ENCODE data around the gene PPP1R7. TPM values are rescaled to one million over a fixed set of nuclear protein-coding genes. Genes with fewer than 3 reads are reported as not detected.

PPP1R7 gene
- total RNA-seq, 1 experiment from 2014 or later, result 43.9 TPM

GRCh38 chr2:241200822-241201395 is 50.6 kb downstream of the PPP1R7 start:
- no TSS peak for BruUV-seq (replicated peaks)
- no peaks in the 10 kb centered on the region for H3K36me3 Mint-ChIP-seq (ENCODE audit: insufficient read depth, unreplicated experiment)
- no peaks in the 10 kb centered on the region for H3K9me3 Mint-ChIP-seq (ENCODE audit: unreplicated experiment)
- ChIA-PET CTCF (no interaction called here), POLR2A (interaction anchor here (0.6 kb wide), 1 partner anchor 280 kb away, joined by 3 read pairs; no protein-coding TSS in a partner anchor)
- intact Hi-C loops (cut with micrococcal nuclease), result no loop called here
- no peaks in the 10 kb centered on the region for H3K4me1 Mint-ChIP-seq (ENCODE audit: insufficient read depth, unreplicated experiment)
- H3K27me3 Mint-ChIP-seq (ENCODE audit: insufficient read depth, unreplicated experiment), result no peaks in the 10 kb centered on the region
- no peak for TF ChIP-seq CTCF (IDR thresholded peaks at IDR 0.05; ENCODE audit: unreplicated experiment)
- H3K27ac Mint-ChIP-seq (ENCODE audit: low read depth, unreplicated experiment), result no peak overlapping the region
- no peak overlapping the region for H3K4me3 Mint-ChIP-seq (ENCODE audit: unreplicated experiment)
- DNase-seq (ENCODE audit: unreplicated experiment), result no peak

GRCh38 chr2:241201445-241202267 is 51.4 kb downstream of the PPP1R7 start:
- H3K4me3 Mint-ChIP-seq (ENCODE audit: unreplicated experiment), result no peak overlapping the region
- POLR2A ChIA-PET, result no interaction called here

GRCh38 chr2:241202268-241202585 is 52.0 kb downstream of the PPP1R7 start:
- no TSS peak for BruUV-seq (replicated peaks)
- intact Hi-C loops (cut with micrococcal nuclease), result no loop called here
- no peaks in the 10 kb centered on the region for H3K9me3 Mint-ChIP-seq (ENCODE audit: unreplicated experiment)
- no peak for DNase-seq (ENCODE audit: unreplicated experiment)
- no peak overlapping the region for H3K27ac Mint-ChIP-seq (ENCODE audit: low read depth, unreplicated experiment)
- ChIA-PET CTCF (no interaction called here), POLR2A (no interaction called here)
- H3K27me3 Mint-ChIP-seq (ENCODE audit: insufficient read depth, unreplicated experiment), result no peaks in the 10 kb centered on the region
- no peaks in the 10 kb centered on the region for H3K4me1 Mint-ChIP-seq (ENCODE audit: insufficient read depth, unreplicated experiment)
- no peak overlapping the region for H3K4me3 Mint-ChIP-seq (ENCODE audit: unreplicated experiment)
- H3K36me3 Mint-ChIP-seq (ENCODE audit: insufficient read depth, unreplicated experiment), result no peaks in the 10 kb centered on the region
- TF ChIP-seq CTCF (IDR thresholded peaks at IDR 0.05; ENCODE audit: unreplicated experiment), result no peak

More at GRCh38 chr2:241201445-241202267, 51.4 kb downstream of the PPP1R7 start:
- BruUV-seq (replicated peaks), result no TSS peak
- CTCF ChIA-PET, result no interaction called here
- H3K27me3 Mint-ChIP-seq (ENCODE audit: insufficient read depth, unreplicated experiment), result no peaks in the 10 kb centered on the region
- no peak overlapping the region for H3K27ac Mint-ChIP-seq (ENCODE audit: low read depth, unreplicated experiment)
- TF ChIP-seq CTCF (IDR thresholded peaks at IDR 0.05; ENCODE audit: unreplicated experiment), result no peak
- intact Hi-C loops (cut with micrococcal nuclease), result no loop called here
- DNase-seq (ENCODE audit: unreplicated experiment), result no peak
- H3K4me1 Mint-ChIP-seq (ENCODE audit: insufficient read depth, unreplicated experiment), result no peaks in the 10 kb centered on the region
- H3K9me3 Mint-ChIP-seq (ENCODE audit: unreplicated experiment), result no peaks in the 10 kb centered on the region
- H3K36me3 Mint-ChIP-seq (ENCODE audit: insufficient read depth, unreplicated experiment), result no peaks in the 10 kb centered on the region

- ChIA-PET POLR2A (no interaction called here), CTCF (no interaction called here)
- no peak for DNase-seq (ENCODE audit: unreplicated experiment)
- BruUV-seq (replicated peaks), result no TSS peak
- intact Hi-C loops (cut with micrococcal nuclease), result no loop called here
- Mint-ChIP-seq H3K27ac (ENCODE audit: low read depth, unreplicated experiment) (no peak overlapping the region), H3K4me3 (ENCODE audit: unreplicated experiment) (no peak overlapping the region), H3K9me3 (ENCODE audit: unreplicated experiment) (no peaks in the 10 kb centered on the region), H3K36me3 (ENCODE audit: insufficient read depth, unreplicated experiment) (no peaks in the 10 kb centered on the region), H3K27me3 (ENCODE audit: insufficient read depth, unreplicated experiment) (no peaks in the 10 kb centered on the region), H3K4me1 (ENCODE audit: insufficient read depth, unreplicated experiment) (no peaks in the 10 kb centered on the region)
- no peak for TF ChIP-seq CTCF (IDR thresholded peaks at IDR 0.05; ENCODE audit: unreplicated experiment)
Observed at GRCh38 chr2:241202681-241203080, 52.4 kb downstream of the PPP1R7 start.
